ENCODE data around the gene HDGFL2.

- TF ChIP-seq CTCF (IDR thresholded peaks at IDR 0.05; ENCODE audit: low read length) (no peak), EZH2 (optimal IDR thresholded peaks at IDR 0.05; ENCODE audit: low read depth, low read length) (no peak)
Measured at GRCh38 chr19:4454747-4455718, 17.1 kb upstream of the HDGFL2 start.
